ENCODE data around the gene C2CD5. TPM values are rescaled to one million over a fixed set of nuclear protein-coding genes. Genes with fewer than 3 reads are reported as not detected.
"Not testable (repeated sequence)": the region's sequence is repeated elsewhere in the genome, so short reads cannot be mapped to it uniquely, and the experiment has no call there.

The C2CD5 gene
- total RNA-seq, 1 experiment from 2014 or later = 48.2 TPM

DNA sequence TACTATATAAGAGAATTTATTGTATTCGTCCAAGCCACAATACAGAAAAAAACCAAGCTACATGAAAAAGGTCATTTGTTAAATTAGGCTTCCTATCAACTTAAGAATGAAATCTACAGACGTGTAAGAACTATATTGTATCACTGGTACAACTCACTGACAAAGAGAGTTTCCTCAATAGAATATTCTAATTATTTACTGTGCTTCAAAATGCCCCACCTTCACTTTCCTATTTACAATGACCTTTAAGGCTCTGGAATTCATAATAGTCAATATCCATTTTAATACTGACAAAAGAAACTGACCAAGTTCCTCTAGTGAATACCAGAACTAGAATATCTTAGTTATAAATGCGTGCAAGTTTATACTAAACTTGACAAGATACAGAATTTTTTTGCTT lies 55.9 kb downstream of the C2CD5 start:
- in situ Hi-C loops (cut with HindIII; ENCODE audit: low sequenced_read_pairs) = no loop called here
- DNase-seq (ENCODE audit: low spot score) = no peak

DNA sequence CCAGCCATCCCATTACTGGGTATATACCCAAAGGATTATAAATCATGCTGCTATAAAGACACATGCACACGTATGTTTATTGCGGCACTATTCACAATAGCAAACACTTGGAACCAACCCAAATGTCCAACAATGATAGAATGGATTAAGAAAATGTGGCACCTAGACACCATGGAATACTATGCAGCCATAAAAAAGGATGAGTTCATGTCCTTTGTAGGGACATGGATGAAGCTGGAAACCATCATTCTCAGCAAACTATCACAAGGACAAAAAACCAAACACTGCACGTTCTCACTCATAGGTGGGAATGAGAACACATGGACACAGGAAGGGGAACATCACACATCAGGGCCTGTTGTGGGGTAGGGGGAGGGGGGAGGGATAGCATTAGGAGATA lies 56.7 kb downstream of the C2CD5 start:
- DNase-seq (ENCODE audit: low spot score); in situ Hi-C loops (cut with HindIII; ENCODE audit: low sequenced_read_pairs): not testable (repeated sequence)

DNA sequence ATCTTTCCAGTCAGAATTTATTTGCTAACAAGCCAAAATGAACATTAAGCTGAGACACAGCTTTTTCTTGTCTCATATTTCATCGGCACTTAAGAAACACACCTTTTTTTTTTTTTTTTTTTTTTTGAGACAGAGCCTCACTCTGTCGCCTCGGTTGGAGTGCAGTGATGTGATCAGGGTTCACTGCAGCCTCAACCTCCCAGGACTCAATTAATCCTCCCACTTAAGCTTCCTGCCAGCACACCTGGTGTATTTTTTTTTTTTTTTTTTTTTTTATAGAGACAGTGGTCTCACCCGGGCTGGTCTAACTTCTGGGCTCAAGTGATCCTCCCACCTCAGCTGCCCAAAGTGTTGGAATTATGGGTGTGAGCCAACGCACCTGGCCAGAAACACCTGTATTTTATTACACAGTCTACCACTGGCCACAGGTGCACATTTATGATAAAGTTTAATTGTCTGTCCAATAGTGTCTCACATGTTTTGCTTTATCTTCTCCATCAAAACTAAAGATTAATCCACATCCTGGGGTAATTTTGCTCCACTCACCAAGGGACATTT lies 62.7 kb downstream of the C2CD5 start:
- in situ Hi-C loops (cut with HindIII; ENCODE audit: low sequenced_read_pairs) = no loop called here

DNA sequence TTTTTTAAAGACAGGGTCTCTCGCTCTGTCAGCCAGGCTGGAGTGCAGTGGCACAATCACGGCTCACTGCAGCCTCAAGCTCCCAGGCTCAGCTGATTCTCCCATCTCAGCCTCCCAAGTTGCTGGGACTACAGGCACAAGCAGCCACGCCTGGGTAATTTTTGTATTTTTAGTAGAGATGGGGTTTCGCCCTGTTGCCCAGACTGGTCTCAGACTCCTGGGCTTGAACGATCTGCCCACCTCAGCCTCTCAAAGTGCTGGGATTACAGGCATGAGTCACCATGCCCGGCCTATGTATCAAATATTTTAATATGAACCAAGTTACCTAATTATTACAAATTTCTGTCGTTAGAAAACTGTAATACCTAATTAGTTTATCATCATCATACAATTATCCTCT lies 63.5 kb downstream of the C2CD5 start:
- in situ Hi-C loops (cut with HindIII; ENCODE audit: low sequenced_read_pairs); DNase-seq (ENCODE audit: low spot score): not testable (repeated sequence)

More for the DNA sequence above, 62.7 kb downstream of the C2CD5 start:
- no peak for DNase-seq (ENCODE audit: low spot score)

- in situ Hi-C loops (cut with HindIII; ENCODE audit: low sequenced_read_pairs) = no loop called here
- no peak for DNase-seq (ENCODE audit: low spot score)
Observed at GRCh38 chr12:22480016-22480415, 64.3 kb downstream of the C2CD5 start.

DNA sequence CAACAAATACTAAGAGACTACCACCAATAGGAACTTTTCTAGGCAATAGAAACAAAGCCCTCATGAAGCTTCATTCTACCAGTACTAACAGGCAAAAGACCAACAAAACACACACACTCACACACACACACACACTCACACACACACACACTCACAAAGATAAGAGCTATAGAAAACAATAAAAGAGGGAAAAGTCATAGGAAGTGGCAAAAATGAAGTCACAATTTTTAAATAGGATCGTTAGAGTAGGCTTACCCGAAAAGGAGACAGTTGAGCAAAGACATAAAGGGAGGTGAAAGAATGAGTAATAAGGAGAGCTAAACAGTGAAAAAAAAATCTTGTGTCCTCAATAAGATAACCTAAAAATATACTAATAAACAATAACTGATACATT lies 66.5 kb downstream of the C2CD5 start:
- in situ Hi-C loops (cut with HindIII; ENCODE audit: low sequenced_read_pairs) = no loop called here
- DNase-seq (ENCODE audit: low spot score) = no peak

DNA sequence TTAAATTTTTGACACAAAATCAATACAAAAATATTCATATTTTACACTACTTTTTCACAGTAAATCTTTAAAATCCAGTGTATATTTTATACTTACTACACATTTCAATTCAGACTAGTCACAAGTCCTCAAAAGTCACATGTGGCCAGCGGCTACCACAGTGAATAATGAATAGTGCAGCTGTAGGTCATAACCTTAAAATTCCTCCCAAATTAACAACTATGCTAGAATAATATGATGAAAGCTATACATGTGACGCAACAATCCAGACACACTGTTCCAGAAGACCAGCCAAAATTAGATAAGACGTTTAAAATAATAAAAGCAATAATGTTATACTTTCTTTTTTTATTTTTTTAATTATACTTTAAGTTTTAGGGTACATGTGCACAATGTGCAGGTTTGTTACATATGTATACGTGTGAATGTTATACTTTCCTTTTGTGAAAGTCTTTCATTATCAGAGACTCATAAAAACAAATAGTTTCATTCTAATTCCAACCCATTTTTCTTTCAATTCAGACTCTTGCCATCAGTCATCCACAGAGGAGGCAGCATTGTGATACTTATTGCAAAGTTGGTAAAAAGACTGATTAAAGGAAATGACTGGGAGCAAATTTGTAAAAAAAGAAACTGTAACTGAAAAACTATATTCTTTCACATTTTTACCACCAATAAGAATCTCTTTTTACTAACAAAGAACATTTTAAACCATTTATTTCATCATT lies 67.0 kb downstream of the C2CD5 start:
- in situ Hi-C loops (cut with HindIII; ENCODE audit: low sequenced_read_pairs) = no loop called here
- no peak for DNase-seq (ENCODE audit: low spot score)

GRCh38 chr12:22476133-22476532 lies 68.2 kb downstream of the C2CD5 start:
- in situ Hi-C loops (cut with HindIII; ENCODE audit: low sequenced_read_pairs) = no loop called here
- no peak for DNase-seq (ENCODE audit: low spot score)

DNA sequence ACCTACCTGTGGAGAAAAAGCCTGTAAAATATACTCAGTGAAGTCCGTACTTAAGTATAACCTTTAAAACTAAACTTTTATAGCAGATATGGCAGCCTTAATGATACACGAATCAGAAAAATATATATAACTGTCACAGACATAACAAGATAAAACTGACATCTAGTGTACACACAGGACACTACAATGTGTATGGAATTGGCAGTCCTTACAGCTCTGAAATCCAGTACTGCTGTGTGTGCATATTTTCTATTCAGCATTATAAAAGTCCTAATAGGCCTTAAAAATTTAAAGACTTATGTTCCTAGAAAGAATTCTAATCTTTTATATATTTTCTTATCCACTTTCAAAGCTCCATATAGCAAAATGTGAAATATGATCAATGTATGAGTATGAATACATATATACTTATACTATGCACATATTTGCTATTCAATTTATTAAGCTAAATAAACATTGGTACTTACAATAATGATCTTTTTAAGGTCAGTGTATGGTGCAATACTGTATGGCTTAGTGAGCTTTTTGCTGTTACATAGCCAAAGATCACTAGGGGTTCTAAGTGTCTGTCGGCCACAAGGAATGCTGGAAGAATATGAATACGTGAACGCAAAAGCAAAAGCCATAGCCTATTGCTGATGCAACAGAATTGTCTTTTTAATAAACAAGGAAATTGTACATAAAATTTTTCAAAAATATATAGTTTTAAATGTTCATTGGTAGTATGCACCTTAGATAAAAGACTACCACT lies 69.2 kb downstream of the C2CD5 start:
- in situ Hi-C loops (cut with HindIII; ENCODE audit: low sequenced_read_pairs) = no loop called here
- DNase-seq (ENCODE audit: low spot score) = no peak

- in situ Hi-C loops (cut with HindIII; ENCODE audit: low sequenced_read_pairs) = no loop called here
- DNase-seq (ENCODE audit: low spot score) = no peak
Observed at GRCh38 chr12:22473212-22473611, 71.1 kb downstream of the C2CD5 start.

DNA sequence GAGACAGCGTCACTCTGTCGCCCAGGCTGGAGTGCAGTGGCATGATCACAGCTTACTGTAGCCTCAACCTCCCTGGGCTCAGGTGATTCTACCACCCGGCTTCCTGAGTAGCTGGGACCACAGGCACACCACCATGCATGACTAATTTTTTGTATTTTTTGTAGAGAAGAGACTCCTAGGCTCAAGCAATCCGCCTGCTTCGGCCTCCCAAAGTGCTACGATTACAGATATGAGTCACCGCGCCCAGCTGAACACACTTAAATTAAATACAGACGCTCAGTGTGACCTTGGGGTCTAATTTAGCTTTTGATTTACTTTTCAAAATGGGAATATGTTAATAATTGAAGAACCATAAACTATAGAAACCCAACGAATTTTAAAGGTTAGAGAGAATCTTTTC lies 77.2 kb downstream of the C2CD5 start:
- in situ Hi-C loops (cut with HindIII; ENCODE audit: low sequenced_read_pairs) = no loop called here
- no peak for DNase-seq (ENCODE audit: low spot score)

- in situ Hi-C loops (cut with HindIII; ENCODE audit: low sequenced_read_pairs) = no loop called here
- DNase-seq (ENCODE audit: low spot score) = no peak
Observed at GRCh38 chr12:22463306-22463705, 81.0 kb downstream of the C2CD5 start.

DNA sequence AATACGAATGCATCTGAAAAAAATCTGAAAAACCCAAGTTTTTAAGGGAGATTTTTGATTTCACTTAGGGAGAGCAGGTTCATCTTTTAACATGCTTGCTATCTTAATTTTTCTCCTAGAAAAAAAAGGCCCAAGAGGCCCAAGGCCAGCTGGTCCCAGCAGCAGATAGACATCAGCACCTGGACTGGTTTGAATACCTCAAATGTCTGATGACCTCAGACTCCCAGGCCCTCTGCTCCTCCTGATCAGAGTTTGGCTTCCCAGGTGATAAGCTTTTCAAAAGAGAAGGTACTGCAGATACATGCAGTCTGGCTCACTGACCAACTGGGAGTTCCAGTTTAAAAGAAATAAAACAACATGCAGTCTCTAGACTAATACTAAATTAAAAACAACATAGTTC lies 82.6 kb downstream of the C2CD5 start:
- DNase-seq (ENCODE audit: low spot score) = no peak
- in situ Hi-C loops (cut with HindIII; ENCODE audit: low sequenced_read_pairs) = no loop called here

DNA sequence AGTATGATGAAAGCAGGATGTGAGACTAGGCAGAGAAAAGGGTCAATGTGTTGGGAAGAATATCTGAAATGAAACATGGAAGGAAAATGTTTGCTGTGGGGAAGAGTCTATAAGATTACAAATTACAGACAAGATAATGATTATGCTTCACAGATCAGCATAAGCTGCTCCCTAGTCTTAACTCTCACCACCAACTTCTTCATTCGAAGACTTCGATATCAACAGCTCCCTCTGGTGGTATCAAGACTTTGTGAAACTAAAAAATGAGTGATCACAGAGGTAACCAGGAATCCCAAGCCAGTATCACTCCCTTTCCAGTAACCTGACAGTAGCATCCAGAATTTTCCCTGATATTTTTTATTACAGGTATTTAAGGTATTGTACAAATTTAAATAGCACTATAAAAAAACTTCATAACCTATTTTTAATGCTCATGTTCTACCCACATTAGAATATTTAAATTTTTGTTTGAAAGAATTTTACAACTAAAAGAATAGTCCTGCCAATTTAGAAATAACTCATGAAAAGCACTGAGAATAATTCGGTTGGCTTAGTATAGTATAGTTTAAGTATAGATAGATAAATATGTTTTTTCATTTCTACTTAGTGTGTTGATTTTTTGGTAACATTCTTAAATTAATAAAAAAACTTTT lies 84.4 kb downstream of the C2CD5 start:
- in situ Hi-C loops (cut with HindIII; ENCODE audit: low sequenced_read_pairs) = no loop called here
- peak; percentile 69 for DNase-seq (ENCODE audit: low spot score)

DNA sequence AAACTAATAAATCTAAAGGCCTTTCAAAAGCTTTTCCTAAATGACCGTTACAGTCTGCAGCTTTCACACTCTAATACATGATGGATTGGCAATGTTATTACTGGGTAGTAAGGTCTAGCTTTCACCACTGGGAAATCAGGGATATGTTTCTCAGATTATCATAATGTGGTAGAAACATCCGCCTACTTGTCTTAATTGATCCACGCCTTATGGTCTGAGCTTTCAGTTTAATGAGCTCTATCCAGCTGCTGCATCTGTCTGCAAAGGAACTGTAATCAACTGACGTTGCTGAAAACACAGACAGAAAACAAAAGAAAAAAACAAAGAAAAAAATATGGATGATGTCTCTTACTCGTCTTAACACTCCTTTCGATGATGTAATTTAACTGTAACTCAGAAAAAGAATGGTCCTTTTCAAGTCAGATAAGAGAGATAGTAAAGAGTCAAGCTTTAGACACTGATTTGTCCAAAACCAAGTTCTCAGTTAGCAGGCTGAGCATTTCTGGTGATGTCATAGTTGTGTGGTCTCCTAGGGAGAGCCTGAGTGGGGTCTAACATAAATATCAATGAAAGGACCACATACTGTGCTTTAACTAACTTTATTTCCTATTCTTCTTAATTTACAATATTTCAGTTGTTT lies 85.9 kb downstream of the C2CD5 start:
- in situ Hi-C loops (cut with HindIII; ENCODE audit: low sequenced_read_pairs) = no loop called here
- DNase-seq (ENCODE audit: low spot score) = no peak

DNA sequence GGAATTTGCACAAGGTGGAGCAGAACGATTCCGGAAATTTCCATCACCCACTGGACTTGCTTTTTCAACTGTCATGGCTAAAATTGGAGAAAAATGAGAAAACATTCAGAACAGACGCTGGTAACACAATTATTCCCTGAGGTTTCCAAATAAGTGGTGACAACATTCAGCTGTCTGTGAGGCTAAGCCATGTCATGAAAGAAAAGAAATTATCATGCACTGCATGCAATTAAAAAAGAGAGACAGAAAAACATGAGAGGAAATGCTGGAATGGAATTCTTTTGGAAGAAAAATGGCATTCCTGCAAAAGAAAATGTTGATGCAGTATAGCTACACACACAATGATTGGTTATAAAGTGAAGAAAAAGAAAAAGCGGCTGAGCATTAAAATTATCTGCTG lies 87.3 kb downstream of the C2CD5 start:
- in situ Hi-C loops (cut with HindIII; ENCODE audit: low sequenced_read_pairs) = no loop called here

DNA sequence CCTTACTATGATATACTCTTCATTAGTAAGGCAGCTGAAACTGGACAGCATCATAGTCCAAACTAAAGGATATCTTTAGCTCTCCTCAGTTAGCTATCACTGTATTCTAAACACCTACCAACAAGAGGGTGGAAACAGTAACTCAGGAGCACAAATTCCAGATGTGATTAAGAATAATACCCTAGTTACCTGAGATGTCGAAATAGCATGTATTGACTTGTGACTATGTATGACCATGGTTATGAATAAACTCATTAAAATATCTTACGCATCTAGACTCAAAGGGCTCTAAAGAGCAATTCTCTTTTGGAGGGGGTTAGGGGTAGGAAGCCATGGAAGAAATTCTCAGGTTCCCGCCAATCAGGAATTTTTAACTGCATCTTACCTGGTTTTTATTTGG lies 90.8 kb downstream of the C2CD5 start:
- DNase-seq (ENCODE audit: low spot score) = no peak
- in situ Hi-C loops (cut with HindIII; ENCODE audit: low sequenced_read_pairs) = no loop called here

More for the DNA sequence above, 87.3 kb downstream of the C2CD5 start:
- no peak for DNase-seq (ENCODE audit: low spot score)

DNA sequence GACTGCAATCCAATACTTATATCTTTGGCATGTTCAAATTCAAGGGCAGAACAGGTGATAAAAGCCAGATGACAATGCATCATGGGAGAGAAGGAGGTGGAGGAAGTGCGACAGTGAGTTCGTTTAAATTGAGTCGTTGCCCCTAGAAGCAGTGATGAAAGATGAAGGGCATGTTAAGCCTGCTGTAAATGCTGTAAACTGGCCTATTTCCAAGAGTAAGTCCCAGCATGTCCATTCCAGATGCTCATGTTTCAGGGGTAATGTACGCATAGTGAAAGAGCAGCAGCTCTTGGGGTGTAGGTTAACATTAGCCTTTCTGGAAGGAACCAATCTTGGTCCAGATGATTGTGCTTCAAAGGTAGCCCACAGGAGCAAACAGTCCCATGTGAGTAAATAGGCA lies 97.1 kb downstream of the C2CD5 start:
- in situ Hi-C loops (cut with HindIII; ENCODE audit: low sequenced_read_pairs) = no loop called here
- peak; percentile 6 for DNase-seq (ENCODE audit: low spot score)

DNA sequence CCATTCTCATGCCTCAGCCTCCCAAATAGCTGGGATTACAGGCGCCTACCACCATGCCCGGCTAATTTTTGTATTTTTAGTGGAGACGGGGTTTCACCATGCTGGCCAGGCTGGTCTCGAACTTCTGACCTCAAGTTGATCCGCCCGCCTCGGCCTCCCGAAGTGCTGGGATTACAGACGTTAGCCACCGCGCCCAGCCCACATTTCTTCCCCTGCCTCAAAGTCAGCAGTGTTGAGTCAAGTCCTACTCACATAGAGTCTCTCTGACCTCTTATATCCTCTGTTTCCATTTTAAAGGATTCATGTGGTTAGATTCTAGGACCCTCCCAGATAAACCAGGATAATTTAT lies 100.1 kb downstream of the C2CD5 start:
- DNase-seq (ENCODE audit: low spot score); in situ Hi-C loops (cut with HindIII; ENCODE audit: low sequenced_read_pairs): not testable (repeated sequence)

Measured in G401 (cell line).